ENCODE data around the gene MRFAP1L1. TPM values are rescaled to one million over a fixed set of nuclear protein-coding genes. Genes with fewer than 3 reads are reported as not detected.

MRFAP1L1 gene
- total and polyA plus RNA-seq, 2 donors (not counting 1 experiment from before 2014, with no cell fraction given): 12.5 to 57.2 TPM

- H3K4me2 ChIP-seq (replicated peaks; ENCODE audit: low read depth, low read length, poor library complexity, severe bottlenecking): no peak overlapping the region
- intact Hi-C loops (cut with micrococcal nuclease): no loop called here
- TF ChIP-seq EZH2 (IDR thresholded peaks at IDR 0.05; ENCODE audit: borderline replicate concordance, insufficient read depth, low read depth, low read length, poor library complexity, severe bottlenecking) (no peak), CTCF (IDR thresholded peaks at IDR 0.05) (no peak)
- CTCF ChIA-PET: no interaction called here
- H3K9me3 ChIP-seq (ENCODE audit: control extremely low read depth in 1 of 3, control insufficient read depth in 2 of 3, insufficient read depth in 1 of 3, low read length in 2 of 3): no peaks in the 10 kb centered on the region
- H3K9me3 Mint-ChIP-seq (ENCODE audit: insufficient read depth): no peaks in the 10 kb centered on the region
- no CpG with 5 or more reads among the region's 5 CpGs for WGBS (ENCODE audit: insufficient coverage)
- H3K27ac ChIP-seq (ENCODE audit: low read length in 2 of 2): no peak overlapping the region
- H3K4me1 ChIP-seq (ENCODE audit: control insufficient read depth in 2 of 2, insufficient read depth in 2 of 2, low read length in 2 of 2): no peaks in the 10 kb centered on the region
- POLR2A ChIA-PET: no interaction called here
- no peak overlapping the region for H3K9ac ChIP-seq (ENCODE audit: low read length)
- ATAC-seq (ENCODE audit: low read depth): no peak
- peaks cover 3% of the 10 kb centered on the region for H3K27me3 Mint-ChIP-seq
- H2AFZ ChIP-seq (ENCODE audit: insufficient read depth, low read depth, low read length, poor library complexity, severe bottlenecking): no peak overlapping the region
- no peak for DNase-seq
- H4K20me1 ChIP-seq (ENCODE audit: control insufficient read depth, insufficient read depth, low read length, poor library complexity, severe bottlenecking): no peaks in the 10 kb centered on the region
- no peaks in the 10 kb centered on the region for H3K4me1 Mint-ChIP-seq
- H3K79me2 ChIP-seq (ENCODE audit: control insufficient read depth, insufficient read depth, low read length): no peaks in the 10 kb centered on the region
- no peak overlapping the region for H3K4me3 Mint-ChIP-seq
- H3K27ac Mint-ChIP-seq: no peak overlapping the region
- H3K27me3 ChIP-seq (replicated peaks in 1 of 4; ENCODE audit: control extremely low read depth in 1 of 4, control insufficient read depth in 3 of 4, insufficient read depth in 4 of 4, low read length in 3 of 4): no peaks in the 10 kb centered on the region
- no peak overlapping the region for H3K4me3 ChIP-seq (ENCODE audit: control extremely low read depth in 1 of 5, extremely low read depth in 1 of 5, insufficient read depth in 1 of 5, low read depth in 2 of 5, low read length in 4 of 5)
- no peaks in the 10 kb centered on the region for H3K36me3 ChIP-seq (replicated peaks in 1 of 2; ENCODE audit: control extremely low read depth in 1 of 2, control insufficient read depth in 1 of 2, extremely low read depth in 1 of 2, insufficient read depth in 2 of 2, low read length in 1 of 2)
Measured at GRCh38 chr4:6755088-6755753, 45.6 kb upstream of the MRFAP1L1 start.

GRCh38 chr4:6754481-6755087 is 44.9 kb upstream of the MRFAP1L1 start:
- Histone ChIP-seq H3K36me3 (replicated peaks in 1 of 2; ENCODE audit: control extremely low read depth in 1 of 2, control insufficient read depth in 1 of 2, extremely low read depth in 1 of 2, insufficient read depth in 2 of 2, low read length in 1 of 2) (no peaks in the 10 kb centered on the region), H3K4me3 (ENCODE audit: control extremely low read depth in 1 of 5, extremely low read depth in 1 of 5, insufficient read depth in 1 of 5, low read depth in 2 of 5, low read length in 4 of 5) (no peak overlapping the region), H3K9me3 (ENCODE audit: control extremely low read depth in 1 of 3, control insufficient read depth in 2 of 3, insufficient read depth in 1 of 3, low read length in 2 of 3) (no peaks in the 10 kb centered on the region), H3K9ac (ENCODE audit: low read length) (no peak overlapping the region), H3K79me2 (ENCODE audit: control insufficient read depth, insufficient read depth, low read length) (no peaks in the 10 kb centered on the region), H4K20me1 (ENCODE audit: control insufficient read depth, insufficient read depth, low read length, poor library complexity, severe bottlenecking) (no peaks in the 10 kb centered on the region), H3K4me1 (ENCODE audit: control insufficient read depth in 2 of 2, insufficient read depth in 2 of 2, low read length in 2 of 2) (no peaks in the 10 kb centered on the region), H3K27me3 (replicated peaks in 1 of 4; ENCODE audit: control extremely low read depth in 1 of 4, control insufficient read depth in 3 of 4, insufficient read depth in 4 of 4, low read length in 3 of 4) (no peaks in the 10 kb centered on the region), H3K4me2 (replicated peaks; ENCODE audit: low read depth, low read length, poor library complexity, severe bottlenecking) (no peak overlapping the region), H3K27ac (ENCODE audit: low read length in 2 of 2) (no peak overlapping the region), H2AFZ (ENCODE audit: insufficient read depth, low read depth, low read length, poor library complexity, severe bottlenecking) (no peak overlapping the region)
- POLR2A ChIA-PET: no interaction called here
- TF ChIP-seq EZH2 (IDR thresholded peaks at IDR 0.05; ENCODE audit: borderline replicate concordance, insufficient read depth, low read depth, low read length, poor library complexity, severe bottlenecking): no peak
- TF ChIP-seq CTCF (IDR thresholded peaks at IDR 0.05): no peak
- no peaks in the 10 kb centered on the region for H3K9me3 Mint-ChIP-seq (ENCODE audit: insufficient read depth)
- 76% methylated on average over 2 of the region's 3 CpGs for WGBS (ENCODE audit: insufficient coverage)
- H3K4me1 Mint-ChIP-seq: no peaks in the 10 kb centered on the region
- H3K27me3 Mint-ChIP-seq: peaks cover 3% of the 10 kb centered on the region
- intact Hi-C loops (cut with micrococcal nuclease): no loop called here
- CTCF ChIA-PET: no interaction called here
- no peak overlapping the region for H3K4me3 Mint-ChIP-seq
- ATAC-seq (ENCODE audit: low read depth) (no peak), DNase-seq (no peak)
- no peak overlapping the region for H3K27ac Mint-ChIP-seq
